GM19043 (cell line): ENCODE data around the gene EPB41L4B.
A peak's percentile ranks its signal among the peaks of the same experiment; 100 is the strongest.
"Not testable (repeated sequence)": the region's sequence is repeated elsewhere in the genome, so short reads cannot be mapped to it uniquely, and the experiment has no call there.

Source experiments
- ATAC-seq: cut with Tn5 transposase; IDR thresholded peaks from one replicate; pipeline ENCODE4 v1.9.1; 2021; ENCODE audit warnings: low read depth; ENCODE audit not compliant: unreplicated experiment

EPB41L4B gene

DNA sequence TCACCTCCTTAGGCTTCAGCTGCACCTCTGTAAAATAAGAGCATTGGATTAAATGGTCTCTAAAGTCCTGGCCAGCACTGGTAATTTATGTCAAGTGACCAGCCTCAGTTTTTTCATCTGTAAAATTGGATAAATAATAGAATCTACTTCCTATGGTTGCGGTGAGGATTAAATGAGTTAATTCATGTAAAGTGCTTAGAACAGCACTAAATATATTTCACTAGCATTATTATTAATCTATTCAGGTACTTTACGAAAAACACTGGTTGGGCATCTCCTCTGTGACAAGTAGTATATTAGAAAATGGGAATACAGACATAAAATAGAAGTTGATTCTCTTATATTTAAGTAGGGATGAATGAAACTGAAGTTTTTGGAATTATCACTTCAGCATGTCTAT is 187.3 kb downstream of the EPB41L4B start:
- no peak for ATAC-seq

DNA sequence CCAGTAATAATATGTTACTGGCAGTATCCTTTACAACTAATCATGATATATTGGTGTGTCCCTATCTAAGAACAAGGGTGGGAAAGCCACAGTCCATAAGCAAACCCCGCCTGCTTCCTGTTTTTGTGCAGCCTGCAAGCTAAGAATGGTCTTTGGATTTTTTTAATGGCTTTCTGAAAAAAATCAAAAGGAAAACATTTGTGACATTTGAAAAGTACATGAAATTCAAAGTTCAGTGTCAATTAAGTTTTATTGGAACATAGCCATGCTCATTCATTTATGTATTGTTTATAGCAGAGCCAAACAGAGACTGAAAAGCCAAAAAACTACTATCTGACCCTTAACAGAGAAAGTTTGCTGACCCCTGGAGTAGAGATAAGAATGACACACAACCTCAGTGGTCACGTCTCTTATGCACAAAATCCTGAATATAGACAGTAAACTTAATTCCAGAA is 188.3 kb downstream of the EPB41L4B start:
- ATAC-seq = no peak

DNA sequence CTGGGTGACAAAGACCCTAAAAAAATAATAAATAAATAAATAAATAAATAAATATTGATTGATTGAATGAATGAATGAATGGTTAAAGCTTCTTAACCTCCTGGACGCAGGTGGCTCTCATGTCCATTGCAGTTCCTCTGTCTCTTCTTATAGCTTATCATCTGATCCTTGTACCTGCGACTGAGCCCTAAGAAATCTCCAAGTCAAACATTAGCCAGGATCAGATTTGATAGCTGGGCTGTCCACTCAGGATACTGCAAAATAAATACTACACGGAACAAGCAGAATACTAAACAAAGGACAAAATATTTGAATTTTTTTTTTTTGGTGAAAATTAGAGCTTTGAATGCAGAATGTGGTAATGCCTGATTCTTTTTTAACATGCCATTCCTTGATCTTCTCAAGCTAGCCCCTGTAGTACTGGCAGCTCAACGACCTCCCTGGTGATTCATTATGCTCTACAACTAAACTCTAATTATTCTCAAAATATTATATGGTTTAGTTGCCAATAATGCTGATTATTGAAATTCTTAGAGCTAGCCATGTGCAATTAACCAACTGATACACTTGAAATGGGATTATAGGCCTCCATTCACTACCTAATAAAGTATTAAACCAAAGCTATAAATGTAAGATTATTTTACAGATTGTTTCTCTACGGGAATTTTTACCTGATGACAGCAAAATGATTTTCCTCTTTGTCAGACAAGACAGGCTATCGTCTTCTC is 191.2 kb downstream of the EPB41L4B start:
- ATAC-seq = no peak

GRCh38 chr9:109126671-109127070 is 194.2 kb downstream of the EPB41L4B start:
- not testable (repeated sequence) for ATAC-seq

- ATAC-seq = no peak
These were observed 196.7 kb downstream of the EPB41L4B start for GRCh38 chr9:109124121-109124520.

DNA sequence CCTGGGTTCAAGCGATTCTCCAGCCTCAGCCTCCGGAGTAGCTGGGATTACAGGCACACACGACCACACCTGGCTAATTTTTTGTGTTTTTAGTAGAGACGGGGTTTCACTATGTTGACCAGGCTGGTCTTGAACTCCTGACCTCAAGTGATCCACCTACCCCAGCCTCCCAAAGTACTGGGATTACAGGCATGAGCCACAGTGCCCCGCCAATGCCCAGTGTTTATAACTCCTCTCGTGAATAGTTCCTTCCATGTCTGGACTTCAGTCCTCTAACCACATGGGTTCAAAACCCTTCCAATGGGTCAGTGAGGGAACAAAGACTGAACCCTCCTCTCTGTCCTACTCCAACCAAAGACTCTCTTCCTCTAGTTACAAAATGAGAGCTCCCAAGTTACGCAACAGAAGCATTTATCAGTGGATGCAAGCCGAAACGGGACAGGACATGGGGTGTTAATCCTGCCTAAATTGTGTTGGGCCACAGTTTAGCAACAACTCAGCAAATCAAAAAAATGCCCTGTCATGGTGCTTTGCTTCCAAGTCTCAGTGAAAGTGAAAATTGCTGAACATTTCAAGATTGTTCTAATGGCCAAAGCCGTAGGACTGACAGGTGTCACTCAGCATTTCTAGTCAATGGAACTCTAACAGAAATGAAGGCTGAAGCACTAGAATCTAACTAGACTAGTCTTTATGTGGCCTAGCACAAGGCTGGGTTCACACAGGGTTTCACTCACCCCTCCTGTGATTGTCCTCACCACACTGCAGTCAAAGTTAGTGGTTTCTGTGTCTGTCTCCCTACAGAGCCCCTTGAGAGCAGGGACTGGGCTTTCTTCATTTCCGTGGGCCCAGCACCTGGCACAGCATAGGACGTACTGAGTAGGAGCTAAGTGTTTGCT is 197.9 kb downstream of the EPB41L4B start:
- ATAC-seq = peak; percentile 26
